Colon (tissue), 2 donors: ENCODE data around the gene ARSD.
"Not testable (repeated sequence)": the region's sequence is repeated elsewhere in the genome, so short reads cannot be mapped to it uniquely, and the experiment has no call there.

ENCODE experiments used
- FAIRE-seq: peaks from 2 replicates; lab custom pipeline; 2012; peaks lifted over from hg19 to GRCh38; lab: Jason Lieb, UNC
- donor health status: control.
- donor health status: control.

Gene ARSD, protein sequence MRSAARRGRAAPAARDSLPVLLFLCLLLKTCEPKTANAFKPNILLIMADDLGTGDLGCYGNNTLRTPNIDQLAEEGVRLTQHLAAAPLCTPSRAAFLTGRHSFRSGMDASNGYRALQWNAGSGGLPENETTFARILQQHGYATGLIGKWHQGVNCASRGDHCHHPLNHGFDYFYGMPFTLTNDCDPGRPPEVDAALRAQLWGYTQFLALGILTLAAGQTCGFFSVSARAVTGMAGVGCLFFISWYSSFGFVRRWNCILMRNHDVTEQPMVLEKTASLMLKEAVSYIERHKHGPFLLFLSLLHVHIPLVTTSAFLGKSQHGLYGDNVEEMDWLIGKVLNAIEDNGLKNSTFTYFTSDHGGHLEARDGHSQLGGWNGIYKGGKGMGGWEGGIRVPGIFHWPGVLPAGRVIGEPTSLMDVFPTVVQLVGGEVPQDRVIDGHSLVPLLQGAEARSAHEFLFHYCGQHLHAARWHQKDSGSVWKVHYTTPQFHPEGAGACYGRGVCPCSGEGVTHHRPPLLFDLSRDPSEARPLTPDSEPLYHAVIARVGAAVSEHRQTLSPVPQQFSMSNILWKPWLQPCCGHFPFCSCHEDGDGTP

DNA sequence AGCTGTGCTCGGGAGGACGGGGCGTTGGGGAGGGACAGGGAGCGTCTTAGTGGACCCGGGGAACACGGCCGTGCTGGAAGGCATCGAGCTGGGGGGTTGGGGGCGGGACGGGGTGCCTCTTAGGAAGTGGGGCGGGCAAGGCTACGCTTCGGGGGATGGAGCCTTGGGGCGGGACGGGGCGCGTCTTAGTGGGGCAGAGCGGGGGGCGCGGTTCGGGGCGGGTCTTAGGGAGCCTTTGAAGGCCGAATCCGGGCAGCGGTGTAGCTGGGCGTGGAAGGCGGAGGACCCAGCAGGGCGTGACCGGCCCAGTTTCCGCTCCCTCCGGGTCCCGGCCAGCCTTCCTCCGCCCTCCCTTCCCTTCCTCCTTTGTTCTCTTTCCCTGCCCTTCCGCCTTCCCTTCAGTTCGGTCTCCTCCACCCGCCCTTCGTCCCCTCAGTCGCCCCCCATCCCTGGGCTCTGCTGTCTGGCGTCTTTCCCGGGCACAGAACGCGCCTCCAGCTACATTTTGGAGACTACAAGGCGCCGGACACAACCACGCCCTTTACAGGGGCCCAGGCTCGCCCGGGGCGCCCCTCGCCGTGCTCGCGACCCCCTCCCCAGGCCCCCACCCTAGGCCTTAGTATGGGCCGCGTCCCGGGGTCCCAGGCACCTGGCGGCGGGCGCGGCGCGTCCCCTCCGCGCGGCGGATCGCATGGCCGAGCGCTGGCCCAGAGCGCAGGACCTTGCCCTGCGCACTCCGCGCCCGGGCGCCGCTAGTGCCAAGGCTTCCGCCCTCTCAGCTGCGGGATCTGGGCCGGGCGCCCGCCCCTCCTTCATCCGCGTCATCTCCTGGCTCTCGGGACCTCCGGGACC is at the start of gene ARSD:
Gene ARSD, minus strand, starts transcription at position 757 of the 852 bp plus-strand sequence. Its CDS starts 64 bp downstream, at position 693.
- FAIRE-seq = no peak

DNA sequence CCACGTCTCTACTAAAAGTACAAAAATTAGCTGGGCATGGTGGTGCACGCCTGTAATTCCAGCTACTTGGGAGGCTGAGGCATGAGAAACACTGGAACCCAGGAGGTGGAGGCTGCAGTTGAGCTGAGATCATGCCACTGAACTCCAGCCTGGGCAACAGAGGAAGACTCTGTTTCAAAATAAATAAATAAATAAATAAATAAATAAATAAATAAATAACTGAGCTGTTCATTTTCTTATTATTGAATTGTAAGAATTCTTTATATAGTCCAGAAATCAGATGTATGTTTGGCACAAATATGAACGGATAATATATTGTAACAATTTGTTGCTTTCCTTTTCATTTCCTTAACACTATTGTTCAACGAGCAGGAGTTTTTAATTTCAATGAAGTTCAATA is 49.5 kb upstream of the ARSD start:
- not testable (repeated sequence) for FAIRE-seq

DNA sequence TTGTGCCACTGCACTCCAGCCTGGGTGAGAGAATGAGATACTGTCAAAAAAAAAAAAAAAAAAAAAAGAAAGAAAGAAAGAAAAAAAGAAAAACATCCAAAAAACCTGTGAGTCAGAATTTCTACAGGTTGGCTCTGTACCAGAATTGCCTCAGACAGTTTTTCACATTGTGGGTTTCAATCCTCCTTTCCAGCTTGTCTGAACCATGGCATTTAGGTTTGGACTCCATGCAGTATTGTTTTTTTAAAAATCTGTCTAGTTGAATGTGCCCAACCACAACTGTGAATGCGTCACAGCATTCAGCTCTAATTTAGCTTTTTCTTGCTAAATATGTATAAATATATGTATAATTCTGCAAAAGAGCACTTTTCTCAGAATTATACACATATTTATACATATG is 45.8 kb upstream of the ARSD start:
- peak; percentile 14 for FAIRE-seq

DNA sequence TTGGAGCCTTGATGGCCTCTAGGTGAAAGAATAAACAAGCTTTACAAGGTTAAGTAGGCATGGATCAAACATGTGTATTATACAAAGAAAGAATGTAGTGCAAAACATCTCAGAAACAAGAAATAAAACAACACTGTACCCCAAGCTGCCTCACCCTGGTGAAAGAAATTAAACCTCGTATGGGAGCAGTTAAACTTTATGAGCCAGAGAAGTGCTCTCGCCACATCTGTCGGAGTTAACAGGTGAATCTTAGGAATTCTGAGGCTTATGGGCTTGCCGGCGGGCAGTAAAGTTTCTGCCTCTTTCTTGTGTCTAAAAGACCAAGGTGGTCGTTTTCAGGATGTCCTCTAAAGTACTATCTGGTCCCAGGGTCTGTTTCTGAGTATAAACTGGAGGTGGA is 43.3 kb upstream of the ARSD start:
- FAIRE-seq = no peak

DNA sequence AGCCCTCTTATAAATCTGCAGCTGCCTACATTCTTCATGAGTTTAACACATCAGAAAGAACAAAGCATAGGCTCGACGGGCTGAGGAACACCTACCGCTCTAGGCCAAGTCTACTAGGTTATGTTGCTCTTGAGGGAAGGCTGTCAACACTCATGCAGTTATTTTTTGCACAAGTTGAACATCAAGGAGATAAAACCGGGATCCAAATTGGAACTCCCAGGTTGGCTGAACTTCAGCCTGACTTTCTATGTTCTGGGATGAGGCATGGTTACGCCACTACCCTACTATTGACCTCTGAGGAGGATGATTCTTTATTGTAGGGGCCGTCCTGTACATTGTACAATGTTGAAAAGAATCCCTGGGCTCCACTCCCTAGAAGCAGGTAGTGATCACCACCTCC is 39.9 kb upstream of the ARSD start:
- no peak for FAIRE-seq

DNA sequence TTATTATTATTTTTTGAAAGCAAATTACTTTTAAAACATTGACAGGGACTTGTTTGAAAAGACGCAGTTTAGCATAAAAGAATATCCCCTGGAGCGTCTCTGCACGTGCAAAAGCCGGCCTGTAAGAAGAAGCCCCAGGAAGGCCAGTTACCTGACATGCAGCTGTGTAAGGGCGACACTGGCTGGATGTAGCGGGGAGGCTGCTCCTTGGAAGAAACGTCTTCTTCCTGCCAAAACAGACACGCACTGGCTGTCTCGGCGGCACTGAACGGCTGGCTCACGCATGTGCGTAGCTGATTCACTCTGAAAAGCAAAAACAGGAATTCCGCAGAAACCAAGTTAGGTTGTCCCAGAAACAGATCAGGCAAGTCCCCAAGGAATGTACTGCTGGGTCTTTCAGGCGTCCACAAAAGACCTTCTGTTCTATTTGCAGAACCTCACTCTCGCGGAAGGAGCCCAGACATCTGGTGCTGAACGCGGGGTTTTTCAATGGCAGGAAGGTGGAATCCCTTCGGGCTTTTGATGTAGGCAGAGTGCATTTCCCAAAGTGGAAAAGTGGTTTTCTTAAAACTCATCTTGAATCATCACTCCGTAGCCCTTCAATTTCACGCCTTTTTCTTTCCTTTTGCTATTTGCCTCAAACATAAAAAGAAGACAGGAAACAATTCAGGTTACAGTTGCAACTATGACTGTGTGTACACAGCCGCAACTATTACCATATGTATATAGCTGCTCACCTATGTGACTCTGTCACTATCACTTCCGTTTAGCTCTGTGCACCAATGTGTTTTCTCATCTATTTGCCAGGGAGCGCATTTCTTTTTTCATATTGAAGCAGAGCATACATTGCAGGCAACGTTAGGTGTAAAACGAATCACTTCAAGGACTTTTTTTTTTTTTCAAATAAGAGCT is 39.1 kb upstream of the ARSD start:
- no peak for FAIRE-seq

DNA sequence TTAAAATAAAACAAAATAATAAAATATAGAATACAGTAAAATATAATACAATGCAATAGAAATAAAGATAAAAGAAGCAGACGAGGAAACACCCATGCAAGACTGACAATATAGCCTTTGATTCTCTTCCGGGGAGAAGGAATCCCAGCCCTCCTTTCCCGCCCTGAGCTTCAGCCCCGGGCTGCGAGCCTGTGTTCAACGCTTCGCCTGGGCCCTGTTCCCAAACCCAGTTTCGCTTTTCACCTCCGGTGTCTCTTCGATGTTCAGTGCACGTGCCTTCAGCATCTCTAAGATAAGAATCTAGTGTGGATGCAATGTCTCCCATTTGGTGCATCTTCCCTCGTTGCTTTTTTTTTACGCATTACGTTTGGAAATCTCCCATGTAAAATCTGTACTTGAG is 38.4 kb upstream of the ARSD start:
- no peak for FAIRE-seq

DNA sequence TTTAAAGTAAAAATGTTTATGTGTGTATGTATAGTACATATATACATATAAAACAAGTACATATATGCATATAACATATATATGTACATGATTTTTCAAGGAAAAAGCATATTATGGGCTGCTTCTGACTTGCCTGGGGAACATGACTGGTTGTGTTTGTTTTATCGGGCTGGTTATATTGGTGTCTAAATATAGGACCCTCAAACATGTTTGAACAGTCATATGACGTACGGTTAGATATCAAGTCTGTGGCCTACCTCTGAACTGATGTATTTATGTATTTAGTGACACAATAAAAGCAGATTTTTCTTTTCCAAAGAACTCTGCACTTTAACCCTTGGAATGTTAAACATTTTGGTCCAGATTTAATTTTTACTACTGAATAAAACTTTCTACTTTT is 37.9 kb upstream of the ARSD start:
- no peak for FAIRE-seq

DNA sequence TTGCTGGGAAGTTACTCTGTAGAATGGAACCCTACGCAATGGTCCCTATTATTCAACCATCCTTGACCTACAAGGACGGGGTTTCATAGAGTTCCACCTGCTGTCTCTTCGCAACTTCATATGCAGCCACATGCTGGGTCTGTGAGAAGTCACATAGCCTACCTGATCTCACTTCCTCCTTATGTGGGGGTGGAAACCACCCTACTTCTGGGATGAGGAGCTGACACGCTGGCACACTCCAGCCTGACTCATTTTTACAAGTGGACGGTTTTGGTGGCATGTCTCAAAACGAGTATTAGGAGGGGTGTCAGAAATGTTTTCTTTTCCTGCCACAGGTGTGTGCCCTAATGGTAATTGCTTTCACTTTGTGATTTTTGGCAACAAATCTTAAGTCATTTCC is 36.8 kb upstream of the ARSD start:
- FAIRE-seq = no peak

DNA sequence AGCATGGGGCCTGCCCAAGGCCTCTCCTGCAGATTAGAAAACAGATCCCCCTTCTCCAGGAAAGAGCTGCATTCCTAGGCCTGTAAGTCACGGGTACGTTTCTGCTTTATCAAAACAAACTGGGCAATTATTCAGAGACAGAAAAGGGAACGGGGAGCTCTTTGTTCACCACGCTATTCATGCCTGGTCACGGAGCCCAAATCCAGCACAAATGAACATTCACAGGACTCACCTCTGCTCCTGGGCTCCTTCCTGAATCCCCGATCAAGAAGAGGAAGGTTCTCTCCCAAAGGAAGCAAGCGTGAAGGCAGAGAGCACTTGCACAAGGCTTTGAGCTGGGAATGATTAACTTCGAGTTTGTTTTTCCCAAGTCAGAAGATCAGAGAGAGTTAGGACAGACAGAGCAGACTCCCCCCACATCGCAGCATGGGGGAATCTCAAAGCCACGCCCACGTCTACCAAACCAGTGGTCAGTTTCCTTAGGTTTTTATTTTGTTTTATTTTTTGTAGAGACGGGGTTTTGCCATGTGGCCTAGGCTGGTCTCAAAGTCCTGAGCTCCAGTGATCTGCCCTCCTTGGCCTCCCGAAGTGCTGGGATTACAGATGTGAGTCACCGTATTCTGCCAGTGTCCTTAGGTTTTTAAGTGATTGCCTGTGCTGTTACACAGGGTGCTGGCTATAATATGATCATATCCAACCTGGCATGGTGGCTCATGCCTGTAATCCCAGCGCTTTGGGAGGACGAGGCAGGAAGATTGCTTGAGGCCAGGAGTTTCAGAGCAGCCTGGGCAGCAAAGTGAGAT is 35.1 kb upstream of the ARSD start:
- not testable (repeated sequence) for FAIRE-seq

DNA sequence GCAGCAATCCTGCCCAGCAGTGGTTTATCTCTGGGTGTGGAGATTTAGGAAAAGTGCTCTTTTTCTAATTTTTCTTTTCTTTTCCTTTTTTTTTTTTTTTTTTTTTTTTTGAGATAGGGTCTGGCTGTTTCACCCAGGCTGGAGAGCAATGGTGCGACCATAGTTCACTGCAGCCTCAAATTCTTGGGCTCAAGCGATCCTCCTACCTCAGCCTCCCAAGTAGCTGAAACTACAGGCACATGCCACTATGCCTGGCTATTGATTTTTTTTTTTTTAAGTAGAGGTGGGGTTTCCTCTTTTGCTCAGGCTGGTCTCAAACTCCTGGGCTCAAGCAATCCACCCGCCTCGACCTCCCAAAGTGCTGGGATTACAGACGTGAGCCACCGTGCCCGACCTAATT is 34.3 kb upstream of the ARSD start:
- not testable (repeated sequence) for FAIRE-seq

DNA sequence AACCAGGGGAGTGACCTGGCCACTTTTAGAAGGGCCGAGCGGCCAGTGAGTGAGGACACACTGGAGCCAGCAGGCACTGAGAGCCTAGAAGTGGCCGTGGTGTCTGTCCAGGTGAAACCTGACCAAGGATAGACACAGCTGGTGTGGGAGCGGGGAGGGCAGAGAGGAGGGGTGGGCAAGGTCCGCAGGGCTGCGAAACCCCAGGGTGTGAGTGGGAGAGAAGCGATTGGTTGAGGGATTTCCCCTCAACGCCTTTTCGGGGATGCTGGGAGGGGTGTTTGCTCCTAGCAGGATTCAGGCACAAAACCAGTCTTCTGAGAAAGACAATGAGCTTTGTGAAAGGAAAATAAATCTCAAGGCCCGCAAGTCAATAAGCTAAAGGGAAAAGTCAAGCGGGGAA is 33.2 kb upstream of the ARSD start:
- no peak for FAIRE-seq

DNA sequence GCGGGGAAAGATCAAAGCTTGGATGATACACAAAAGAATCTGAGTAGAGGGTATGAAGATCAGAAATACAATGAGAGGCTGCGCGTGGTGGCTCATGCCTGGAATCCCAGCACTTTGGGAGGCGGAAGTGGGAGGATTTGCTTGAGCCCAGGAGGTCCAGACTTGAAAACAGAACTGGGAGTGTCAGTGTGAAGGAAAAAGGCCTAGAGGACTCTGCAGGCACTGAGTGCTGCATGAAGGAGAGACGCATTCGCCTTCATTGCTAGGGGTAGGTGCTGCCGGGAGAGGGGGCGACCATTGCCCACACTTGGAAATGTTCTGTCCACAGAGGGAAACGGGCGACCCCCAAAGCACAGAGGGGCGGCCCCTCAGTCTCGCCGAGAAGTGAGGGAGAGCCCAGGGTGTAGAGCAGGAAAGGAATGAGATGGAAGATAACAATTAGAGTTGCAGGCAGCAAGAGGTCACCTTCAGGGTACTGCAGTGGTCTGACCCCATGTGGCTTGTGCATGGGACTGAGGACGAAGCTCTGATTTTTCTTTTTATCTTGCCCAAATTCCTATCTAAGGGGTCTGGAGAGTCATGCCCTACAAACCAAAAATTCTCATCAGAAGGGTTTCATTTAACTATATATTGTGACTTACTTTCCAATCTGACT is 31.8 kb upstream of the ARSD start:
- FAIRE-seq = no peak

DNA sequence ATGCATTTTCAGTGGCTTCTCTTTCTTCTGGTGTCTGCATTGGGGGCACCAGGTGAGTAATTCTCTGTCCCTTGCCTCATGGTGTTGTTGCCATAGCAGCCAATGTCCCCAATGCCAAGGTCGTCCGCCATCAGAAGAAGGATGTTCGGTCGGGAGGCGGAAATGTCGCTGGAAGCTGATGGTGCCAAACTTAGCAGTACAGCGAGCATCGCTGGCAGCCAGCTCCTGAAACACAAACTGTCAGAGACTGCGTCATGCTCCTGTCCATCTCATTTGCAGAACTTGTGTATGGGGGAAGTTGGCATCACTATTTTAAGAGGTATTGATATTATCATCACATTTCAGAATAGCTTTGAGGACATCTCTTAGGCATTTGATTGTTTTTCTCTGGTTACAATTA is 29.1 kb upstream of the ARSD start:
- FAIRE-seq = no peak

DNA sequence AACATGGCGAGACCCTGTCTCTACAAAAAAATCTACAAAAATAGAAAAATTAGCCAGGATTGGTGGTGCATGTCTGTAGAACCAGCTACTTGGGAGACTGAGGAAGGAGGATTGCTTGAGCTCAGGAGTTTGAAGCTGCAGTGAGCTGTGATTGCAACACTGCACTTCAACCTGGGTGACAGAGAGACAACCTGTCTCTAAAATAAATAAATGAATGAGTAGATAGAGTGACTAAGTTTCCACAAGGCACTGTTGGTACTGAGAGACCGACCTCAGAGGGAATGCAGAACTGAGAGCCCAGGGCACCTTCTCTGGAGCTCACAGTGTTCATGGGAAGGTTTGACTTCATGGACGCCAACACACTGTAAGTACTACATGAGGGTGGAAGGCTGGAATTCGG is 26.7 kb upstream of the ARSD start:
- FAIRE-seq = no peak

DNA sequence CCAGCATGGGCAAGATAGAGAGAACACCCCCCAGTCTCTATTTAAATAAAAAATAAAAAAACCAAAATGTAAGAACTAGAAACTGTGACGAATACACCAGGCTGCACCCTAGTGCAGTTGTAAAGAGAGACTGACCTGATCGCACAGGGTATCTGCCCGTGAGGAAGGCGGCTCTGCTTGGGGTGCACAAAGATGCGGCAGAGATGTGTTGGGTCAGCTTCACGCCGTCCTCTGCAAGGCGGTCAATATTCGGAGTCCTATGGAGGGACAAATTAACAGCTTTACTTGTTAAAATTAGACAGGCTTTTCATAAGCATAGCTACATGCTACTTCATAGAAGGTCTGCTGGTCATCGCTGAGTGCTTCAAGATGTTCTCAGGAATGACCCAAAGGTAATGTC is 26.1 kb upstream of the ARSD start:
- no peak for FAIRE-seq

DNA sequence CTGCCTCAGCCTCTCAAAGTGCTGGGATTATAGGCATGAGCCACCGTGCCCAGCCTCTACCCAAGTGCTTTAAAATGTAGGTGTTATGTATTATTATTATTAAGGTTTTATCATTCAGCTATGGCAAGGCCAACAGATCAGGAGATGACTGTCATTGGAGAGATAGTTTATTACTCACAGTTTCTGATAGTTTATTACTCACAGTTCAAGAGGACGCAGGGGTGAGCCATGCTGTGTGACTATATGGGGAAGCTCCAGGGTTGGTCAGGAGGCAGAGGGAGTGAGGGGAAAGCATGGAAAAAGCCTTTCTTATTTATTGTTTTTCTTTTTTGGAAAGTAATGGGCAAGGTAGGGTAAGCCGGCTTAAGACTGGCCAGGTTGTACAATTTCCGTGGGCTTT is 25.4 kb upstream of the ARSD start:
- FAIRE-seq = no peak

DNA sequence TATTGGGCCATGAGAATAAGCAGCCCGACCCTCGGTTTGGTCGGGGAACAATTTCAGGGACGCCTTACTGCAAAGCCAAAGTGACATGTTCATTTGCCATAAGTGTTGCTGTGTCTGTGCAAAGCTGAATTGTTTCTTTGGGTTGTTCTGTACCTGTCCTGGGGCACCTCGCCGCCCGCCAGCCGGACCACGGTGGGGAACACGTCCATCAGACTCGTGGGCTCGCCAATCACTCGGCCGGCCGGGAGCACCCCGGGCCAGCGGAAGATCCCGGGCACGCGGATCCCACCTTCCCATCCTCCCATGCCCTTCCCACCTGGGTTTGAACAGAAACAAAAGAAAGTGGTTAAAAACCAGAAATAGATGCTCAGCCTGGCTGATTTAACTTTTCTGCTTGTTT is 8.8 kb upstream of the ARSD start:
- not testable (repeated sequence) for FAIRE-seq

DNA sequence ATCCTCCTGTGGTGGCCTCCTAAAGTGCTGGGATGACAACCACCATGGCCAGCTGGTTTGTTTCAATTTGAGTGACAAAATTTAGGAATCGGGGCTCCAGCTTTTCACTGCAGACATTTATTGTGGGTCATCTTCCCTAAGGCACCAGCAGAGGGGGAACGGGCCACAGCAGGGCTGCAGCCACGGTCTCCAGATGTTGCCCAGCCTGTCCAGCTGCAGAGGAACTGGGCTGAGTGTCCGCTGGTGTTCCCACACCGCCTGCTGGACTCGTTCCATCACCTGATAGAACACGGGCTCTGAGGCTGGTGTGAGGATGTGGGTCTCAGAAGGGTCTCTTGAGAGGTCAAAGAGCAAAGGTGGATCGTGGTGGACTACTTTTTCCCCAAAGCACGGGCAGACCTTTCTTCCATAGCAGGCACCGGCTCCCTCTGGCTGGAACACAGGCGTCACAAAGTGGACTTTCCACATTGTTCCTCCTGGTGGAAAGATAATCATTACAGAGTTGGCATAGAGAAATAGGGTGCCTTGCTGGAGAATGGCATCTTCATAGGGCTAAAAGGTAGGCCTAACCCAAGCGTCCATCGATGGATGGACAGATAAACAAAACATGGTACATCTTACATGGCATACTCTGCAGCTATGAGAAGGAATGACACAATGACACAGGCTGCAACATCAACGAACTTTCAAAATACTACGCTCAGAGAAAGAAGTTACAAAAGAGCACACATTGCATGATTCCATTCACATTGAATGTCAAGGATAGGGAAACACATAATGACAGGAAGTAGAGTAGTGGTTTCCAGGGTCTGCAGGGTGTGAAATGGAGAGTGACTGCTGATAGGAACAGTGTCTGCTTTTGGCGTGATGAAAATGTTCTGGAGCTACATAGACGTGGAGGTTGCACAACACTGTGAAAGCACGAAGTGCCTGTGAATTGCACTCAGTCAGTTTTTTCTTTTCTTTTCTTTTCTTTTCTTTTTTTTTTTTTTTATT is 5.9 kb upstream of the ARSD start:
- FAIRE-seq = no peak
